Measurements from ENCODE around the gene ZFAND2A.

DNA sequence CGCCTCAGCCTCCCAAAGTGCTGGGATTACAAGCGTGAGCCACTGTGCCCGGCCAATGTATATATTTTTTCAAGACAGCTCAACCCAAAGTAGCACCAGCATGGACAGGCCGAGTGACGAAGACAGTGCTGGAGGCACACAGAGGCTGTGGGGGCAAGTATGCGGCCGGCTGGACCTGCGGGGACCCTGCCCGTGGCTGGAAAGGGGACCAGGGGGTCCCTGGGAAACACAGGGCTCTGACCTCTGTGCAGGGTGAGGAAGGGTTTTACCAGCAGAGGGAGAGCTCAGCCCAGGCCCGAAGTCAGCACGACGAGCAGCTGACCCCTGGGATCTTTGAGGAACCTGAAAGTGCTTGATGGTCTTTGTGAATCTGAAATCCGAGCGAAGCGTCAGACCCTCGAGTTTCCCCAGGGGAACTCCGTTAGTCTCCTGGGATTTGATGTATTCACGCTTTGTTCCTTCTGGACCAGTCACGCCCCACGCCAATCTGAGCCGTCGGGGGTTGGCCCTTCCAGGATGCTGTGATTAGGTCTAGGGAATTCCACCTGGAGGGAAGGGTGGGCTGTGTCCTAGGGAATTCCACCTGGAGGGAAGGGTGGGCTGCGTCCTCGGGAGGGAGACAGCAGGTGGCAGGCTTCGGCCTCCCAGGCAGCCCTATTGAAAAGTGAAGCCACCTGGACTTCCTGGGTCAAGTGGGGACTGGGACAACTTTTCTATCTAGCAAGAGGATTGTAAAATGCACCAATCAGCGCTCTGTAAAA, 10.9 kb upstream of the ZFAND2A start:
- TF ChIP-seq POLR2AphosphoS5 (IDR thresholded peaks at IDR 0.05; ENCODE audit: low read depth, low read length) (no peak), EZH2 (IDR thresholded peaks at IDR 0.05) (no peak)

Data from HCT116 (cell line).